ENCODE measurements around the gene RBMS2.
"Not testable (repeated sequence)": the region's sequence is repeated elsewhere in the genome, so short reads cannot be mapped to it uniquely, and the experiment has no call there.

- TF ChIP-seq CTCF (IDR thresholded peaks at IDR 0.05); POLR2A (IDR thresholded peaks at IDR 0.05); POLR2AphosphoS5 (IDR thresholded peaks at IDR 0.05); EP300 (IDR thresholded peaks at IDR 0.05; ENCODE audit: low read depth): not testable (repeated sequence)
These were observed 28.1 kb upstream of the RBMS2 start for GRCh38 chr12:56493409-56494105.

Data from transverse colon (tissue), 4 donors.